Progenitor cell of endocrine pancreas (in vitro differentiated cells): ENCODE data around the gene RNF151. TPM values are rescaled to one million over a fixed set of nuclear protein-coding genes. Genes with fewer than 3 reads are reported as not detected.

ENCODE experiments used
- DNase-seq: peaks from one replicate; pipeline ENCODE4 v3.0.0; 2021; ENCODE audit warnings: low spot score; ENCODE audit not compliant: unreplicated experiment
- H3K27ac Mint-ChIP-seq: 2 replicates; pipeline ENCODE4 v1.8.0; 2021; ENCODE audit warnings: mild to moderate bottlenecking, moderate library complexity, mixed read lengths
- H3K27me3 Mint-ChIP-seq: 2 replicates; pipeline ENCODE4 v1.8.0; 2021; ENCODE audit warnings: mixed read lengths
- H3K36me3 Mint-ChIP-seq: 2 replicates; pipeline ENCODE4 v1.8.0; 2022; ENCODE audit warnings: mixed read lengths; ENCODE audit not compliant: insufficient read depth
- H3K4me1 Mint-ChIP-seq: 2 replicates; pipeline ENCODE4 v1.8.0; 2021; ENCODE audit warnings: low read depth, mixed read lengths
- H3K4me3 Mint-ChIP-seq: 2 replicates; pipeline ENCODE4 v1.8.0; 2021; ENCODE audit warnings: low read depth, mild to moderate bottlenecking, moderate library complexity, mixed read lengths
- H3K9me3 Mint-ChIP-seq: 2 replicates; pipeline ENCODE4 v1.8.0; 2021; ENCODE audit warnings: low read depth, mixed read lengths
- total RNA-seq: library from RNA; stranded (reverse); gene quantifications from 2 replicates; pipeline ENCODE4 v1.2.1, GENCODE V29; 2021
- TF ChIP-seq, protein P1 (sequence below): fragments of 200-600 bp; sonication (generic); IDR thresholded peaks from one replicate; pipeline ENCODE4 v1.5.0; 2021; ENCODE audit warnings: antibody characterized with exemption, mild to moderate bottlenecking; ENCODE audit not compliant: unreplicated experiment

The RNF151 gene
- total RNA-seq, 1 donor from 2014 or later = not detected

DNA sequence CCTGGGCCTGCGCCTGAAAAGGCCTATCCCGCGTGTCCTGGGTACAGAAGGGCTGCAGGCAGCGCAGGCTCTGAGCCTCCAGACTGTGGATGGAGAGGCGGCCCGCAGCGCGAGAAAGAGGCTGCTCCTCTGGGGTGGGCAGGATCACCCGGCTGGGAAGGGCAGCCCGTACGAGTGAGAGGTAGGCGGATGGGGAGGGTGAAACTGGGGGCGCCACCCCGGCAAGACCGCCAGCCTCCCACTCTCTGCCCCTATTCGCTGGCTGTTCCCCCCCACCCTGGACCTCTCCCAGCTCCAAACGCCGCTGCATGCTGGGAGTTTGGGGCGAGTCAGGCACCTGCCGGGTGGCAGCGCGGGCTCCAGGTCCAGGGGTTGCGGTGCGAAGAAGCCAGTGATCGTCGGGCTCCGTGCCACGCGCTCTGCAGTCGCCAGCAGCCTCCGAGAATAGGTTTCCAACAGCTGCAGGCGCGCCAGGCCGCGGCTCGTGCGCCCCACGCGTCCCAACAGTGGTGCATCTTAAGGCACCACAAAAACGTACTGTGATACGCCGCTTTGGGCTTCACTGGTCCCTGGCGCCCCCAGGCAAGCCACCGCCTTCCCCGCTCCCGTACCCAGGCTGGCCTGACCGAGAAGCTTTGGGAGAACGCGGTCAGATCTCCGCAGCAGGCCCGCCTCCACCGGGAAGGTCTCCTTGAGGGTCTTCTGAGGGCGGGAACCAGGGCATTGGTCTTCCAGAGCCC lies 13.5 kb downstream of the RNF151 start:
- Mint-ChIP-seq H3K9me3 (no peaks in the 10 kb centered on the region), H3K4me1 (peaks cover 10% of the 10 kb centered on the region), H3K4me3 (no peak overlapping the region), H3K27me3 (peaks cover 40% of the 10 kb centered on the region), H3K27ac (no peak overlapping the region), H3K36me3 (peaks cover 6% of the 10 kb centered on the region)
- DNase-seq = no peak
- TF ChIP-seq, protein P1, sequence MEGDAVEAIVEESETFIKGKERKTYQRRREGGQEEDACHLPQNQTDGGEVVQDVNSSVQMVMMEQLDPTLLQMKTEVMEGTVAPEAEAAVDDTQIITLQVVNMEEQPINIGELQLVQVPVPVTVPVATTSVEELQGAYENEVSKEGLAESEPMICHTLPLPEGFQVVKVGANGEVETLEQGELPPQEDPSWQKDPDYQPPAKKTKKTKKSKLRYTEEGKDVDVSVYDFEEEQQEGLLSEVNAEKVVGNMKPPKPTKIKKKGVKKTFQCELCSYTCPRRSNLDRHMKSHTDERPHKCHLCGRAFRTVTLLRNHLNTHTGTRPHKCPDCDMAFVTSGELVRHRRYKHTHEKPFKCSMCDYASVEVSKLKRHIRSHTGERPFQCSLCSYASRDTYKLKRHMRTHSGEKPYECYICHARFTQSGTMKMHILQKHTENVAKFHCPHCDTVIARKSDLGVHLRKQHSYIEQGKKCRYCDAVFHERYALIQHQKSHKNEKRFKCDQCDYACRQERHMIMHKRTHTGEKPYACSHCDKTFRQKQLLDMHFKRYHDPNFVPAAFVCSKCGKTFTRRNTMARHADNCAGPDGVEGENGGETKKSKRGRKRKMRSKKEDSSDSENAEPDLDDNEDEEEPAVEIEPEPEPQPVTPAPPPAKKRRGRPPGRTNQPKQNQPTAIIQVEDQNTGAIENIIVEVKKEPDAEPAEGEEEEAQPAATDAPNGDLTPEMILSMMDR = no peak

GRCh38 chr16:1980770-1981087 lies 14.1 kb downstream of the RNF151 start:
- Mint-ChIP-seq H3K4me3 (no peak overlapping the region), H3K4me1 (peaks cover 11% of the 10 kb centered on the region), H3K27me3 (peaks cover 40% of the 10 kb centered on the region), H3K36me3 (peaks cover 6% of the 10 kb centered on the region), H3K9me3 (no peaks in the 10 kb centered on the region), H3K27ac (no peak overlapping the region)
- TF ChIP-seq, protein P1 = no peak
- DNase-seq = no peak

- peaks cover 40% of the 10 kb centered on the region for H3K27me3 Mint-ChIP-seq
- H3K4me3 Mint-ChIP-seq = peak within 1 kb of the TSS; percentile 16
- TF ChIP-seq, protein P1 = no peak
- H3K9me3 Mint-ChIP-seq = no peaks in the 10 kb centered on the region
- peaks cover 11% of the 10 kb centered on the region for H3K4me1 Mint-ChIP-seq
- H3K36me3 Mint-ChIP-seq = peaks cover 2% of the 10 kb centered on the region
- no peak for DNase-seq
- H3K27ac Mint-ChIP-seq = no peak within 1 kb of the TSS
These were observed 14.8 kb downstream of the RNF151 start, which contains the start of gene NOXO1 for GRCh38 chr16:1981398-1981836. Gene NOXO1 (minus strand): TSS chr16:1981469. CDS start chr16:1981179, 290 bp downstream.

- H3K4me3 Mint-ChIP-seq = no peak overlapping the region
- no peaks in the 10 kb centered on the region for H3K9me3 Mint-ChIP-seq
- TF ChIP-seq, protein P1 = no peak
- H3K36me3 Mint-ChIP-seq = peaks cover 4% of the 10 kb centered on the region
- no peak overlapping the region for H3K27ac Mint-ChIP-seq
- peaks cover 40% of the 10 kb centered on the region for H3K27me3 Mint-ChIP-seq
- no peak for DNase-seq
- peaks cover 11% of the 10 kb centered on the region for H3K4me1 Mint-ChIP-seq
These were observed 15.4 kb downstream of the RNF151 start for GRCh38 chr16:1982013-1982433.

GRCh38 chr16:1982991-1983543 lies 16.4 kb downstream of the RNF151 start:
- peak overlapping the region; percentile 73 for H3K27ac Mint-ChIP-seq
- H3K4me1 Mint-ChIP-seq = peaks cover 11% of the 10 kb centered on the region
- TF ChIP-seq, protein P1 = no peak
- H3K27me3 Mint-ChIP-seq = peaks cover 42% of the 10 kb centered on the region
- H3K36me3 Mint-ChIP-seq = peaks cover 2% of the 10 kb centered on the region
- H3K9me3 Mint-ChIP-seq = no peaks in the 10 kb centered on the region
- no peak for DNase-seq
- peak overlapping the region; percentile 83 for H3K4me3 Mint-ChIP-seq
